Mesendoderm (in vitro differentiated cells): ENCODE measurements around the gene ZFPL1.

ENCODE experiments used
- DNase-seq: peaks from one replicate; pipeline ENCODE4 v3.0.0; 2013
- H2AK5ac ChIP-seq: 2 replicates; pipeline ENCODE4 v1.6.1; 2013; ENCODE audit warnings: low read length, inconsistent platforms
- H2BK120ac ChIP-seq: 2 replicates; pipeline ENCODE4 v1.6.1; 2013; ENCODE audit warnings: low read depth, mild to moderate bottlenecking, low read length, moderate library complexity, mixed read lengths
- H2BK15ac ChIP-seq: replicated peaks from 2 replicates; pipeline ENCODE4 v1.6.1; 2013; ENCODE audit warnings: low read depth, mild to moderate bottlenecking, moderate library complexity
- H2BK5ac ChIP-seq: 2 replicates; pipeline ENCODE4 v1.6.1; 2013; ENCODE audit warnings: low read length, inconsistent platforms
- H3K18ac ChIP-seq: 2 replicates; pipeline ENCODE4 v1.6.1; 2013; ENCODE audit warnings: mild to moderate bottlenecking, low read length, mixed read lengths
- H3K23ac ChIP-seq: one replicate; pipeline ENCODE4 v1.6.1; 2013; ENCODE audit warnings: low read length
- H3K27ac ChIP-seq: 2 replicates; pipeline ENCODE4 v1.5.1; 2013; ENCODE audit warnings: low read depth, mild to moderate bottlenecking, inconsistent platforms, low read length, moderate library complexity
- H3K27me3 ChIP-seq: 2 replicates; pipeline ENCODE4 v1.6.1; 2013; ENCODE audit warnings: low read length, control low read depth, mild to moderate bottlenecking, inconsistent platforms; ENCODE audit not compliant: insufficient read depth, poor library complexity
- H3K36me3 ChIP-seq: 2 replicates; pipeline ENCODE4 v1.6.1; 2013; ENCODE audit warnings: low read length, inconsistent platforms; ENCODE audit not compliant: control insufficient read depth, insufficient read depth
- H3K4ac ChIP-seq: one replicate; pipeline ENCODE4 v1.6.1; 2013; ENCODE audit warnings: low read depth, mild to moderate bottlenecking, low read length, moderate library complexity
- H3K4me1 ChIP-seq: 2 replicates; pipeline ENCODE4 v1.6.1; 2013; ENCODE audit warnings: low read depth, low read length, inconsistent platforms; ENCODE audit not compliant: control insufficient read depth
- H3K4me2 ChIP-seq: 2 replicates; pipeline ENCODE4 v1.6.1; 2013; ENCODE audit warnings: low read length
- H3K4me3 ChIP-seq: 2 replicates; pipeline ENCODE4 v1.5.1; 2013; ENCODE audit warnings: mild to moderate bottlenecking, low read length
- H3K56ac ChIP-seq: one replicate; pipeline ENCODE4 v1.6.1; 2013; ENCODE audit warnings: low read length
- H3K79me1 ChIP-seq: 2 replicates; pipeline ENCODE4 v1.6.1; 2013; ENCODE audit warnings: low read length, inconsistent platforms
- H3K79me2 ChIP-seq: 2 replicates; pipeline ENCODE4 v1.6.1; 2013; ENCODE audit warnings: mild to moderate bottlenecking, low read length; ENCODE audit not compliant: control insufficient read depth, insufficient read depth
- H3K9ac ChIP-seq: 2 replicates; pipeline ENCODE4 v1.6.1; 2013; ENCODE audit warnings: low read length, inconsistent platforms
- H4K5ac ChIP-seq: one replicate; pipeline ENCODE4 v1.6.1; 2013; ENCODE audit warnings: low read length
- H4K8ac ChIP-seq: one replicate; pipeline ENCODE4 v1.6.1; 2013; ENCODE audit warnings: low read depth, mild to moderate bottlenecking, control low read depth, low read length, moderate library complexity
- WGBS: extraction: QIAGEN DNeasy Blood & Tissue Kit; methylation state at CpG from one replicate; pipeline ENCODE4 v1.1.7; 2013; ENCODE audit warnings: low lambda C conversion rate, missing lambda C conversion rate; ENCODE audit not compliant: insufficient coverage; ENCODE audit errors: extremely low coverage; 5-methylcytosine and 5-hydroxymethylcytosine counted together

ZFPL1 gene

GRCh38 chr11:65047581-65048422 lies 36.2 kb upstream of the ZFPL1 start:
- H3K23ac ChIP-seq, result no peak overlapping the region
- H4K8ac ChIP-seq, result no peak overlapping the region
- H2BK5ac ChIP-seq, result no peak overlapping the region
- H3K79me2 ChIP-seq, result no peaks in the 10 kb centered on the region
- peak overlapping the region; percentile 58 for H3K9ac ChIP-seq
- no peak overlapping the region for H3K4me3 ChIP-seq
- H3K27ac ChIP-seq, result no peak overlapping the region
- H3K18ac ChIP-seq, result no peak overlapping the region
- H3K56ac ChIP-seq, result peak overlapping the region; percentile 67
- peaks cover 5% of the 10 kb centered on the region for H3K4me1 ChIP-seq
- H2AK5ac ChIP-seq, result no peak overlapping the region
- no peaks in the 10 kb centered on the region for H3K27me3 ChIP-seq
- H3K4me2 ChIP-seq, result peak overlapping the region; percentile 59
- no peak overlapping the region for H2BK120ac ChIP-seq
- no peak overlapping the region for H3K4ac ChIP-seq
- peaks cover 2% of the 10 kb centered on the region for H3K36me3 ChIP-seq
- DNase-seq, result no peak
- H2BK15ac ChIP-seq, result no peak overlapping the region
- WGBS, result no CpG with 5 or more reads among the region's 56 CpGs
- no peak overlapping the region for H4K5ac ChIP-seq
- H3K79me1 ChIP-seq, result peaks cover 5% of the 10 kb centered on the region

- H3K27ac ChIP-seq, result no peak overlapping the region
- no peaks in the 10 kb centered on the region for H3K79me2 ChIP-seq
- H3K18ac ChIP-seq, result no peak overlapping the region
- no peak overlapping the region for H4K5ac ChIP-seq
- H3K4me1 ChIP-seq, result peaks cover 5% of the 10 kb centered on the region
- H3K4me3 ChIP-seq, result no peak overlapping the region
- no peaks in the 10 kb centered on the region for H3K79me1 ChIP-seq
- no CpG with 5 or more reads among the region's 9 CpGs for WGBS
- H3K23ac ChIP-seq, result no peak overlapping the region
- H4K8ac ChIP-seq, result no peak overlapping the region
- no peak overlapping the region for H2BK5ac ChIP-seq
- no peak overlapping the region for H2BK15ac ChIP-seq
- H2BK120ac ChIP-seq, result no peak overlapping the region
- H3K4me2 ChIP-seq, result no peak overlapping the region
- no peak overlapping the region for H3K4ac ChIP-seq
- no peak overlapping the region for H3K56ac ChIP-seq
- no peak overlapping the region for H3K9ac ChIP-seq
- DNase-seq, result no peak
- H3K27me3 ChIP-seq, result no peaks in the 10 kb centered on the region
- no peak overlapping the region for H2AK5ac ChIP-seq
- no peaks in the 10 kb centered on the region for H3K36me3 ChIP-seq
These were observed 32.6 kb upstream of the ZFPL1 start for GRCh38 chr11:65051398-65051858.

- H3K18ac ChIP-seq, result no peak overlapping the region
- H4K5ac ChIP-seq, result no peak overlapping the region
- no peak for DNase-seq
- H3K4ac ChIP-seq, result no peak overlapping the region
- H3K9ac ChIP-seq, result no peak overlapping the region
- H3K79me1 ChIP-seq, result no peaks in the 10 kb centered on the region
- H3K27me3 ChIP-seq, result no peaks in the 10 kb centered on the region
- no peaks in the 10 kb centered on the region for H3K79me2 ChIP-seq
- no peak overlapping the region for H2BK120ac ChIP-seq
- no peak overlapping the region for H2BK15ac ChIP-seq
- no peak overlapping the region for H3K27ac ChIP-seq
- no peak overlapping the region for H3K4me3 ChIP-seq
- H3K36me3 ChIP-seq, result no peaks in the 10 kb centered on the region
- H2AK5ac ChIP-seq, result no peak overlapping the region
- no peak overlapping the region for H3K23ac ChIP-seq
- no peak overlapping the region for H4K8ac ChIP-seq
- H3K4me2 ChIP-seq, result no peak overlapping the region
- H2BK5ac ChIP-seq, result no peak overlapping the region
- H3K4me1 ChIP-seq, result no peaks in the 10 kb centered on the region
- no CpG with 5 or more reads among the region's 8 CpGs for WGBS
- no peak overlapping the region for H3K56ac ChIP-seq
These were observed 30.1 kb upstream of the ZFPL1 start for GRCh38 chr11:65053827-65054508.

GRCh38 chr11:65055538-65055937 lies 28.5 kb upstream of the ZFPL1 start:
- Histone ChIP-seq H3K79me2 (no peaks in the 10 kb centered on the region), H3K56ac (no peak overlapping the region), H3K23ac (no peak overlapping the region), H2AK5ac (no peak overlapping the region), H3K9ac (no peak overlapping the region), H3K4me2 (no peak overlapping the region), H4K5ac (no peak overlapping the region), H3K79me1 (no peaks in the 10 kb centered on the region), H3K36me3 (no peaks in the 10 kb centered on the region), H2BK120ac (no peak overlapping the region), H3K27ac (no peak overlapping the region), H3K4me1 (no peaks in the 10 kb centered on the region), H4K8ac (no peak overlapping the region), H3K4me3 (no peak overlapping the region), H3K27me3 (no peaks in the 10 kb centered on the region), H2BK15ac (no peak overlapping the region), H2BK5ac (no peak overlapping the region), H3K4ac (no peak overlapping the region), H3K18ac (no peak overlapping the region)
- WGBS, result no CpG with 5 or more reads among the region's 1 CpG
- DNase-seq, result no peak

GRCh38 chr11:65056999-65057398 lies 27.0 kb upstream of the ZFPL1 start:
- DNase-seq, result no peak
- no peaks in the 10 kb centered on the region for H3K27me3 ChIP-seq
- H3K9ac ChIP-seq, result no peak overlapping the region
- H3K36me3 ChIP-seq, result no peaks in the 10 kb centered on the region
- no CpG with 5 or more reads among the region's 6 CpGs for WGBS
- H3K56ac ChIP-seq, result no peak overlapping the region
- H2AK5ac ChIP-seq, result no peak overlapping the region
- no peak overlapping the region for H3K4me3 ChIP-seq
- H3K4me2 ChIP-seq, result no peak overlapping the region
- no peak overlapping the region for H2BK15ac ChIP-seq
- H3K18ac ChIP-seq, result no peak overlapping the region
- H3K79me2 ChIP-seq, result no peaks in the 10 kb centered on the region
- H4K5ac ChIP-seq, result no peak overlapping the region
- no peak overlapping the region for H3K4ac ChIP-seq
- H4K8ac ChIP-seq, result no peak overlapping the region
- no peak overlapping the region for H3K27ac ChIP-seq
- no peak overlapping the region for H2BK120ac ChIP-seq
- H2BK5ac ChIP-seq, result no peak overlapping the region
- H3K79me1 ChIP-seq, result no peaks in the 10 kb centered on the region
- no peaks in the 10 kb centered on the region for H3K4me1 ChIP-seq
- no peak overlapping the region for H3K23ac ChIP-seq
